T-helper 2 cell treated with Interferon-gamma antibody and Interleukin-4, amounts not matched to agents 5 μg/mL and 100 μg/mL, for 36 hours (primary cell): Measurements from ENCODE around the gene CORO7.
"Not testable (repeated sequence)": the region's sequence is repeated elsewhere in the genome, so short reads cannot be mapped to it uniquely, and the experiment has no call there.

ENCODE experiments used
- DNase-seq: peaks from one replicate; pipeline ENCODE4 v3.0.0; 2021; ENCODE audit warnings: low spot score
- H3K27ac Mint-ChIP-seq: one replicate; pipeline ENCODE4 v1.8.0; 2021; ENCODE audit warnings: mild to moderate bottlenecking, mixed read lengths
- H3K27me3 Mint-ChIP-seq: one replicate; pipeline ENCODE4 v1.8.0; 2021; ENCODE audit warnings: low read depth, mixed read lengths
- H3K36me3 Mint-ChIP-seq: one replicate; pipeline ENCODE4 v1.8.0; 2021; ENCODE audit warnings: low read depth, mixed read lengths
- H3K4me1 Mint-ChIP-seq: one replicate; pipeline ENCODE4 v1.8.0; 2021; ENCODE audit warnings: low read depth, mixed read lengths
- H3K4me3 Mint-ChIP-seq: one replicate; pipeline ENCODE4 v1.8.0; 2022; ENCODE audit warnings: mild to moderate bottlenecking, moderate library complexity, mixed read lengths
- H3K9me3 Mint-ChIP-seq: one replicate; pipeline ENCODE4 v1.8.0; 2021; ENCODE audit warnings: mixed read lengths

Gene CORO7

GRCh38 chr16:4333714-4334113 is 82.7 kb downstream of the CORO7 start:
- DNase-seq, H3K4me1 Mint-ChIP-seq, H3K27ac Mint-ChIP-seq, H3K4me3 Mint-ChIP-seq, H3K36me3 Mint-ChIP-seq, H3K9me3 Mint-ChIP-seq, H3K27me3 Mint-ChIP-seq: not testable (repeated sequence)

DNA sequence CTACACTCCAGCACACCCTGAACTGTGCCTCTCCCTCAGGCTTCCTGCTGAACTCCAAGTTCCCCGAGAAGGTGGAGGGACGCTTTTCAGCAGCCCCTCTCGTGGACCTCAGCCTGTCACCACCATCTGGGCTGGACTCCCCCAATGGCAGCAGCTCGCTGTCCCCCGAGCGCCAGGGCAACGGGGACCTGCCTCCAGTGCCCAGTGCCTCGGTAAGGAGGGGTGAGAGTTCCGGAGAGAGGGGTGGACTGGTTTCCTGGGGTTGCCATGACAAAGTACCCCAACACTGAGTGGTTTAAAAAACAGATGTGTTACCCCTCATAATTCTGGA is 83.1 kb downstream of the CORO7 start:
- Mint-ChIP-seq H3K4me3 (no peak overlapping the region), H3K27me3 (peaks cover 3% of the 10 kb centered on the region), H3K36me3 (no peaks in the 10 kb centered on the region), H3K27ac (no peak overlapping the region), H3K9me3 (no peaks in the 10 kb centered on the region), H3K4me1 (no peaks in the 10 kb centered on the region)
- no peak for DNase-seq

DNA sequence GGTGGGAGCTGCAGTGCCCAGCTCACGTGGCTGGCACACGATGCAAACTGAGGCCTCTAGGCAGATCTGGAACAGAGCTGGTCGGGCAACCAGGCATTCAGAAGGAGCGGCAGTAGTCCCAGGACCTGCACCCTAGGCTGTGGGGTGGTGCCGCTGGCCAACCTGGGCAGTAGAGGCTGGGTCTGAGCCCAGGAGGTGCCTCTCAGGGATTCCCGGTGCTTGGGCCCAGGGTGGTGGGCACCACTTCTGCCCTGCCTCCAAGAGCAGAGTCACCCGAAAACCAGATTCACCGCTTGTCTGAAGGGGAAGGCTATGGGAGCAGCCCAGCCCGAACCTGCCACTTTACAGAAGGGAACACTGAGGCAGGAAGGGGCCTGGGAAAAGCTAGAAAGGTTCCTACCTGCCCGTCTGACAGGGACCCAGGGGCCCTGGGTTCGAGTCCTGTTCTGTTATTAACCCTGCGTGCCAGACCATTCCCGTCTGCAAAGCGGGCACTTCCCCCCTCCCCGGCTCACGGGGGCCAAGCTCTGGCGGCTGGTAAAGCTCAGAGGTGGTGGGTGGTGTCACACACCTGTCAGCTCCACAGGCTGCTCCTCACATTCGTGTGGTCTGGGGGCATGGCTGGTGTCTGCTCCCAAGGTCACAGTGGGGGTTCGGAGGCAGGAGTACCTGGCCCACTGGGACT is 83.6 kb downstream of the CORO7 start:
- H3K27me3 Mint-ChIP-seq, result peaks cover 4% of the 10 kb centered on the region
- H3K36me3 Mint-ChIP-seq, result no peaks in the 10 kb centered on the region
- H3K27ac Mint-ChIP-seq, result no peak overlapping the region
- no peaks in the 10 kb centered on the region for H3K4me1 Mint-ChIP-seq
- DNase-seq, result no peak
- H3K4me3 Mint-ChIP-seq, result no peak overlapping the region
- no peaks in the 10 kb centered on the region for H3K9me3 Mint-ChIP-seq

- Mint-ChIP-seq H3K4me1 (no peaks in the 10 kb centered on the region), H3K36me3 (no peaks in the 10 kb centered on the region), H3K4me3 (no peak overlapping the region), H3K27ac (no peak overlapping the region), H3K27me3 (peaks cover 4% of the 10 kb centered on the region), H3K9me3 (no peaks in the 10 kb centered on the region)
- no peak for DNase-seq
Observed at GRCh38 chr16:4332083-4332482, 84.3 kb downstream of the CORO7 start.

- DNase-seq, result peak; percentile 56
- no peaks in the 10 kb centered on the region for H3K36me3 Mint-ChIP-seq
- H3K4me3 Mint-ChIP-seq, result no peak overlapping the region
- H3K4me1 Mint-ChIP-seq, result no peaks in the 10 kb centered on the region
- H3K27me3 Mint-ChIP-seq, result peaks cover 13% of the 10 kb centered on the region
- H3K27ac Mint-ChIP-seq, result no peak overlapping the region
- H3K9me3 Mint-ChIP-seq, result no peaks in the 10 kb centered on the region
Observed at GRCh38 chr16:4330277-4330874, 86.0 kb downstream of the CORO7 start.

DNA sequence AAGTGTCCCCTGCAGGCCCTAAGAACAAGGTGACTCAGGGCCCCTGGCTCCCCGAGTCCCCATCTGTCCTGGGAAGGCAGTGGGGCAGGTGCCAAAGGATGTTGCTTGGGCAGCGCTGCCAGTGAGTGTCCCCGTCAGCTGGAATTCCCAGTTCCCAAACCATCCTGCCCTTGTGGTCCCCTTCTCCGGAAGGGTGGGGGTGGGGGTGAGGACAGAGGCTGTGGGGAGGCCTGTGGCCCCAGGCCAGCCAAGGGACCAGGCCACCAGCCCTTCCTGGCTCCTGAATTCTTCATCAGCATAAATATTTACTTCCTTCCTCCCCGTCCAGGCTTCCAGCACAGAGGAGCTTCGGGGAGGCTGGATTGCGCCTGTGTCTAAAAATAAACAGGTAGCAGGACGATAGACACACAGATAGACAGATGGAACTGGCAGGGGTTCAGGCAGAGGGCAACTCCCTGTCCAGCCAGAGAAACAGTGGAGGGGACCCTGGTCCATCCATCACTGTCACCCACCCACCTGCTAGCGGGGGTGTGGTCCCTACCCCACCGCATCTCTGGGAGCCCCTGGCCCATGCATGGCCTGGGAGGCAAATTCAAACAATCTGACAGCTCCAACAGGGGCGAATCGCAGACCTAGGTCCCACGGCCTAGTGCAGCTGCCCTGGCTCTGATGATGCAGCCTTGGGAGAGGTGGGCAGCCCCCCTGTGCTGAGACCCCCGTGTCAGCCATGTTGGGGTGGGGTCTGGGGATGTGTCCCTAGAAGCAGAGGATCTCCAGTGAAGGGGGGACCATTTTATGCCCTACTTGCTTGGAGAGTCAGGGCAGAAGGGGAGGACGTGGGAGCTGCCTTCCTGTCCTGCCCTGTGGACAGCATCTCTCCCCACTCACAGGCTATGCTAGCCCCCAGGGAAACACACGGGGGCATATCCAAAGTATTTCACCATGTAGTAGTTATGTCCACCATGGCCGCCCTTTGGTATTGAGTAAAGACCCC is 87.3 kb downstream of the CORO7 start:
- Mint-ChIP-seq H3K9me3 (no peaks in the 10 kb centered on the region), H3K4me3 (no peak overlapping the region), H3K27ac (no peak overlapping the region), H3K27me3 (peaks cover 13% of the 10 kb centered on the region), H3K36me3 (no peaks in the 10 kb centered on the region), H3K4me1 (no peaks in the 10 kb centered on the region)
- DNase-seq, result no peak

GRCh38 chr16:4328046-4328781 is 88.2 kb downstream of the CORO7 start:
- no peaks in the 10 kb centered on the region for H3K36me3 Mint-ChIP-seq
- no peak overlapping the region for H3K27ac Mint-ChIP-seq
- peaks cover 13% of the 10 kb centered on the region for H3K27me3 Mint-ChIP-seq
- H3K9me3 Mint-ChIP-seq, result no peaks in the 10 kb centered on the region
- peak; percentile 28 for DNase-seq
- peak overlapping the region; percentile 43 for H3K4me3 Mint-ChIP-seq
- H3K4me1 Mint-ChIP-seq, result no peaks in the 10 kb centered on the region

DNA sequence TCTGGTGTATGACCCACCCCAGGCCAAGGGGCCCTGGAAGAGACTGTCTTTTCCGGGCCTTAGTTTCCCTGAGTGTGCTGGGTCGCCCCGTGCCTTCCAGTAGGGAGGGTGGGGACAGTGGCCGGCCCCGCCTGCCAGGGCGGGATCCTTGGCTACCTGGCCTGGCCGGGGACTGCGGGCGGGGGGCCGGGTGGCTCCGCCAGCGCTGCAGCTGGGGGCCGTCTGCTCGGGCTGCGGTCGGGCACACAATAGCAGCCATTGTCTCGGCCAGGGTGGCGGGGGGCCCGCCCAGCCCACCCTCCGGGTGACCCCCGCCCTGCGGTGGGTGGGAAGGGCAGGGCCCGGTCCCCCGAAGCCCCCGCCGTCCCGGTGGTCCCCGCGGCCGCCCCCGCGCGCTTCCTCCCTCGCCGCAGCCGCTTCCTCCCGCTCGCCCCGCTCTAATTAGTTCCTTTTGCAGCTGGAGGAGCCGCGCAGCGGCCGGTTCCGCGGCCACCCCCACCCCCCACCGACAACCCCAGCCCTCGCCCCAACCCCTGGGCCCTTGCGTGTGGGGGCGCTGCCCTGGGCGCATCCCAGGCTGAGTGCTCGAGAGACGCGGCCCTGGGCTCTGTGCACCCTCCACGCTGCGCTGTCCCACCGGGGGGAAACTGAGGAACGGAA is 88.9 kb downstream of the CORO7 start:
- Mint-ChIP-seq H3K4me3 (no peak overlapping the region), H3K36me3 (no peaks in the 10 kb centered on the region), H3K27ac (no peak overlapping the region), H3K27me3 (peaks cover 13% of the 10 kb centered on the region), H3K4me1 (no peaks in the 10 kb centered on the region), H3K9me3 (no peaks in the 10 kb centered on the region)
- no peak for DNase-seq

- Mint-ChIP-seq H3K36me3 (no peaks in the 10 kb centered on the region), H3K4me3 (no peak overlapping the region), H3K27ac (no peak overlapping the region), H3K9me3 (no peaks in the 10 kb centered on the region), H3K27me3 (peaks cover 13% of the 10 kb centered on the region), H3K4me1 (no peaks in the 10 kb centered on the region)
- DNase-seq, result no peak
Observed at GRCh38 chr16:4325253-4325758, 91.1 kb downstream of the CORO7 start.

- Mint-ChIP-seq H3K27ac (no peak overlapping the region), H3K27me3 (peaks cover 13% of the 10 kb centered on the region), H3K4me1 (no peaks in the 10 kb centered on the region), H3K9me3 (no peaks in the 10 kb centered on the region), H3K4me3 (no peak overlapping the region), H3K36me3 (no peaks in the 10 kb centered on the region)
- DNase-seq, result no peak
Observed at GRCh38 chr16:4324492-4325252, 91.7 kb downstream of the CORO7 start.

- no peaks in the 10 kb centered on the region for H3K9me3 Mint-ChIP-seq
- DNase-seq, result no peak
- no peak overlapping the region for H3K27ac Mint-ChIP-seq
- no peak overlapping the region for H3K4me3 Mint-ChIP-seq
- H3K4me1 Mint-ChIP-seq, result peaks cover 4% of the 10 kb centered on the region
- no peaks in the 10 kb centered on the region for H3K36me3 Mint-ChIP-seq
- peaks cover 13% of the 10 kb centered on the region for H3K27me3 Mint-ChIP-seq
Observed at GRCh38 chr16:4323845-4324488, 92.4 kb downstream of the CORO7 start.

DNA sequence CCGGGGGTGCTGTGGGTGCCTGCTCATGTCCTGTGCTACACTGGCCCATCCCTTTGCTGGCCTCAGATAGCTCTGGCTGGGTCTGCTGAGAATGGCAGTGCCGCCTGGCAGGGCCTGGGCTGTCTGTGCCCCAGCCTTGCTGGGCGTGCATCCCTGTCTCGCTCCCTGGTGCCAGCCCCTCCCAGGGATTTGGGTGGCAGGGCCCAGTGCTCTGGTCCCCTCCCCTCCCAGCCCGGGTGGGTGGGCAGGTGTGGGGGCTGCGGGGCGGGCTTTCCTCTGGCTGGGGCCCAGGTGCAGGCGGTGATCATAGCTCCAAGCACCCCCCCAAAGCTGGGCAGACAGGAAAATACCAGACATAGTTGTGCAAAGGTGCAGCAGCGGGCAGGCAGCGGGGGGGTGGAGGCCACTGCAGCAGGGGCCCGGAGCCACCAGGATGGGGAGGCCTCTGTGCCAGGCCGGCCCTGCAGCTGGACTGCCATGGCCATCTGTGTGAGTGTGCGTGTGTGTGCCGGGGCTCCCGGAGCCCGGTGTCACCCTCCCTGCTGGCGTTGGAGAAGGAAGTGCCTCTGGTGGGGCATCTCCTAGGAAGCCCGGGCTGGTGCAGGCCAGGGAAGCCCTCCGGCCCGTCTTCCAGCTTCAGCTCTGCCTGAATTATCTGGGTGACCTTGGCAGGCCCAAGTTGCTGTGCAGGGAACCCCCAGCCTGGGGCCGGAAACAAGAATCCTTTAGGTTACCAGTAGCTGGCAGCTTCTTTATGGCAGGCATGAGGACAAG is 93.1 kb downstream of the CORO7 start:
- Mint-ChIP-seq H3K36me3 (no peaks in the 10 kb centered on the region), H3K4me1 (peaks cover 6% of the 10 kb centered on the region), H3K4me3 (no peak overlapping the region), H3K27me3 (peaks cover 9% of the 10 kb centered on the region), H3K27ac (no peak overlapping the region), H3K9me3 (no peaks in the 10 kb centered on the region)
- no peak for DNase-seq
